HCT116 (cell line): ENCODE data around the gene SLC66A1. TPM values are rescaled to one million over a fixed set of nuclear protein-coding genes. Genes with fewer than 3 reads are reported as not detected.

Source experiments
- ATAC-seq: fragments of 200-7000 bp; cut with Tn5 transposase; 2 replicates; pipeline ENCODE4 v1.9.1; 2020; ENCODE audit warnings: mild to moderate bottlenecking, moderate library complexity
- BruUV-seq: library from RNA; stranded (reverse); fragments of 400-500 nt; replicated peaks from 2 replicates; lab custom pipeline; 2021; lab: Mats Ljungman, UMichigan
- CTCF ChIA-PET: fragments of 300-600 bp; sonication (Branson Sonifier 250); formaldehyde crosslinking; loops from one replicate; lab custom pipeline; 2021; ENCODE audit warnings: antibody characterized with exemption; lab: Charles Lee
- POLR2A ChIA-PET: fragments of 300-600, 350-600 bp; sonication (Branson Sonifier 250); formaldehyde crosslinking; loops from one replicate; lab custom pipeline; 2021; ENCODE audit warnings: antibody characterized with exemption; lab: Charles Lee
- RAD21 ChIA-PET, 2 experiments: fragments of 300-600 bp; sonication (Branson Sonifier 250); formaldehyde crosslinking; loops; one replicate each; lab custom pipeline; 2023; ENCODE audit warnings: low total read pairs in 2 of 2; ENCODE audit not compliant: uncharacterized antibody in 2 of 2, unreplicated experiment in 2 of 2, low non-redundant PET in 1 of 2; lab: Charles Lee
- DNase-seq: peaks from one replicate; pipeline ENCODE4 v3.0.0-alpha.2; 2010; ENCODE audit warnings: low read depth, low spot score
- H2AFZ ChIP-seq: fragments of 200-600 bp; shearing (Covaris generic), sonication (generic); 2 replicates; pipeline ENCODE4 v1.6.1; 2017; ENCODE audit warnings: low read depth, mixed run types, mixed read lengths, antibody characterized with exemption, low read length; ENCODE audit not compliant: poor library complexity, severe bottlenecking
- H3K27ac ChIP-seq: 2 replicates; pipeline ENCODE4 v1.5.1; 2012; ENCODE audit warnings: low read depth, low read length
- H3K27me3 ChIP-seq: fragments of 200-600 bp; sonication (generic); 2 replicates; pipeline ENCODE4 v1.6.1; 2016; ENCODE audit warnings: mixed run types, low read length, mixed read lengths; ENCODE audit not compliant: insufficient read depth
- H3K36me3 ChIP-seq, 2 experiments: fragments of 200-500 bp in 1 of 2; fragments of 200-600 bp in 1 of 2; sonication (Bioruptor generic) in 1 of 2; sonication (generic) in 1 of 2; 2 replicates each; pipeline versions ENCODE4 v1.5.1 to v1.6.1; 2014 to 2016; ENCODE audit warnings: low read length in 2 of 2, inconsistent platforms in 1 of 2, mixed read lengths in 1 of 2, mixed run types in 1 of 2; ENCODE audit not compliant: insufficient read depth in 2 of 2, control insufficient read depth in 1 of 2
- H3K4me1 ChIP-seq, 2 experiments: fragments of 200-600 bp in 1 of 2; sonication (generic) in 1 of 2; 2 replicates each; pipeline versions ENCODE4 v1.5.1 to v1.6.1; 2012 to 2017; ENCODE audit warnings: low read length in 2 of 2, inconsistent platforms in 1 of 2, mild to moderate bottlenecking in 1 of 2, mixed read lengths in 1 of 2, mixed run types in 1 of 2, moderate library complexity in 1 of 2; ENCODE audit not compliant: insufficient read depth in 2 of 2, control insufficient read depth in 1 of 2
- H3K4me2 ChIP-seq: fragments of 200-600 bp; sonication (generic); 2 replicates; pipeline ENCODE4 v1.6.1; 2017; ENCODE audit warnings: mixed run types, low read length, mixed read lengths
- H3K4me3 ChIP-seq, 2 experiments: fragments of 200-600 bp in 1 of 2; sonication (generic) in 1 of 2; replicated peaks in 1 of 2; 2 replicates each; pipeline ENCODE4 v1.5.1; 2011 to 2016; ENCODE audit warnings: low read length in 2 of 2, control low read depth in 1 of 2, low read depth in 1 of 2, mild to moderate bottlenecking in 1 of 2, mixed read lengths in 1 of 2, mixed run types in 1 of 2
- H3K79me2 ChIP-seq: fragments of 200-600 bp; sonication (generic); 2 replicates; pipeline ENCODE4 v1.6.1; 2017; ENCODE audit warnings: mild to moderate bottlenecking, mixed run types, low read length, moderate library complexity, mixed read lengths; ENCODE audit not compliant: insufficient read depth
- H3K9ac ChIP-seq: fragments of 200-600 bp; sonication (generic); 2 replicates; pipeline ENCODE4 v1.6.1; 2016; ENCODE audit warnings: low read length, mixed read lengths
- H3K9me2 ChIP-seq: fragments of 200-600 bp; sonication (generic), shearing (Covaris generic); 2 replicates; pipeline ENCODE4 v1.6.1; 2017; ENCODE audit warnings: mixed run types, mild to moderate bottlenecking, moderate library complexity; ENCODE audit not compliant: insufficient read depth
- H3K9me3 ChIP-seq, 2 experiments: fragments of 200-500 bp in 1 of 2; fragments of 200-600 bp in 1 of 2; sonication (Bioruptor generic) in 1 of 2; sonication (generic) in 1 of 2; 2 replicates each; pipeline ENCODE4 v1.6.1; 2014 to 2017; ENCODE audit warnings: low read length in 2 of 2, mixed read lengths in 2 of 2, inconsistent platforms in 1 of 2, low read depth in 1 of 2, mild to moderate bottlenecking in 1 of 2, mixed run types in 1 of 2, moderate library complexity in 1 of 2; ENCODE audit not compliant: control insufficient read depth in 1 of 2, insufficient read depth in 1 of 2
- H4K20me1 ChIP-seq: fragments of 200-600 bp; sonication (generic), shearing (Covaris generic); 2 replicates; pipeline ENCODE4 v1.6.1; 2017; ENCODE audit warnings: mixed run types, mild to moderate bottlenecking, moderate library complexity; ENCODE audit not compliant: insufficient read depth
- CEBPB ChIP-seq: IDR thresholded peaks from 2 replicates; pipeline ENCODE4 v1.6.1; 2012; ENCODE audit warnings: low read depth
- FOSL1 ChIP-seq: IDR thresholded peaks from 2 replicates; pipeline ENCODE4 v1.6.1; 2012; ENCODE audit warnings: low read depth
- POLR2AphosphoS5 ChIP-seq: IDR thresholded peaks from 2 replicates; pipeline ENCODE4 v1.6.1; 2011; ENCODE audit warnings: mild to moderate bottlenecking, low read depth, low read length, moderate library complexity
- ZBTB33 ChIP-seq: IDR thresholded peaks from 2 replicates; pipeline ENCODE4 v1.6.1; 2011; ENCODE audit warnings: mild to moderate bottlenecking, low read length, moderate library complexity; ENCODE audit not compliant: insufficient replicate concordance; ENCODE audit errors: extremely low read depth
- intact Hi-C: fragments of 100-400 bp; cut with micrococcal nuclease; formaldehyde crosslinking; loops from 2 replicates; pipeline ENCODE4 v1.10.0; 2022
- total RNA-seq: library from RNA; stranded (reverse); gene quantifications from one replicate; pipeline ENCODE4 v1.2.1, GENCODE V29; 2021; ENCODE audit not compliant: unreplicated experiment
- TF ChIP-seq, protein P1 (sequence below): IDR thresholded peaks from 2 replicates; pipeline ENCODE4 v1.6.1; 2012; ENCODE audit warnings: low read depth

The SLC66A1 gene
- total RNA-seq, 1 experiment from 2014 or later = 11.1 TPM

GRCh38 chr1:19346026-19346425 is 33.9 kb downstream of the SLC66A1 start:
- H3K27me3 ChIP-seq = no peaks in the 10 kb centered on the region

More at GRCh38 chr1:19346026-19346425, 33.9 kb downstream of the SLC66A1 start:
- BruUV-seq = no TSS peak
- no peaks in the 10 kb centered on the region for H3K9me2 ChIP-seq
- TF ChIP-seq FOSL1 (no peak), ZBTB33 (no peak), POLR2AphosphoS5 (no peak), CEBPB (no peak)
- TF ChIP-seq, protein P1, sequence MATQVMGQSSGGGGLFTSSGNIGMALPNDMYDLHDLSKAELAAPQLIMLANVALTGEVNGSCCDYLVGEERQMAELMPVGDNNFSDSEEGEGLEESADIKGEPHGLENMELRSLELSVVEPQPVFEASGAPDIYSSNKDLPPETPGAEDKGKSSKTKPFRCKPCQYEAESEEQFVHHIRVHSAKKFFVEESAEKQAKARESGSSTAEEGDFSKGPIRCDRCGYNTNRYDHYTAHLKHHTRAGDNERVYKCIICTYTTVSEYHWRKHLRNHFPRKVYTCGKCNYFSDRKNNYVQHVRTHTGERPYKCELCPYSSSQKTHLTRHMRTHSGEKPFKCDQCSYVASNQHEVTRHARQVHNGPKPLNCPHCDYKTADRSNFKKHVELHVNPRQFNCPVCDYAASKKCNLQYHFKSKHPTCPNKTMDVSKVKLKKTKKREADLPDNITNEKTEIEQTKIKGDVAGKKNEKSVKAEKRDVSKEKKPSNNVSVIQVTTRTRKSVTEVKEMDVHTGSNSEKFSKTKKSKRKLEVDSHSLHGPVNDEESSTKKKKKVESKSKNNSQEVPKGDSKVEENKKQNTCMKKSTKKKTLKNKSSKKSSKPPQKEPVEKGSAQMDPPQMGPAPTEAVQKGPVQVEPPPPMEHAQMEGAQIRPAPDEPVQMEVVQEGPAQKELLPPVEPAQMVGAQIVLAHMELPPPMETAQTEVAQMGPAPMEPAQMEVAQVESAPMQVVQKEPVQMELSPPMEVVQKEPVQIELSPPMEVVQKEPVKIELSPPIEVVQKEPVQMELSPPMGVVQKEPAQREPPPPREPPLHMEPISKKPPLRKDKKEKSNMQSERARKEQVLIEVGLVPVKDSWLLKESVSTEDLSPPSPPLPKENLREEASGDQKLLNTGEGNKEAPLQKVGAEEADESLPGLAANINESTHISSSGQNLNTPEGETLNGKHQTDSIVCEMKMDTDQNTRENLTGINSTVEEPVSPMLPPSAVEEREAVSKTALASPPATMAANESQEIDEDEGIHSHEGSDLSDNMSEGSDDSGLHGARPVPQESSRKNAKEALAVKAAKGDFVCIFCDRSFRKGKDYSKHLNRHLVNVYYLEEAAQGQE = no peak
- TF ChIP-seq, all 23 proteins: peak for 0
- ChIA-PET RAD21 (no interaction called here), CTCF (interaction anchor here (1.4 to 1.6 kb wide), 2 partner anchors 236 to 305 kb away, joined by 4 to 5 read pairs; no protein-coding TSS in a partner anchor), POLR2A (no interaction called here)
- Histone ChIP-seq H2AFZ (no peak overlapping the region), H3K4me2 (no peak overlapping the region), H3K4me3 (no peak overlapping the region), H3K9me3 (no peaks in the 10 kb centered on the region), H3K4me1 (peaks cover 3 to 8% of the 10 kb centered on the region in 2 experiments; a peak in 3 of 4 replicates), H3K79me2 (no peaks in the 10 kb centered on the region), H3K27ac (no peak overlapping the region), H4K20me1 (no peaks in the 10 kb centered on the region), H3K9ac (no peak overlapping the region), H3K36me3 (peaks cover 0 to 6% of the 10 kb centered on the region in 2 experiments; a peak in 1 of 4 replicates)
- intact Hi-C loops = no loop called here
- no peak for DNase-seq
- ATAC-seq = no peak
